Esophagus muscularis mucosa (tissue), 3 donors: Measurements from ENCODE around the gene CLTC.

Experiments
- POLR2A ChIP-seq: fragments of 450-650 bp; IDR thresholded peaks from one replicate; pipeline ENCODE4 v1.6.1; 2017; ENCODE audit warnings: antibody characterized with exemption, moderate library complexity, mild to moderate bottlenecking, low read depth
- POLR2AphosphoS5 ChIP-seq, 2 donors: sonication (generic); formaldehyde crosslinking; IDR thresholded peaks; one replicate each; pipeline ENCODE4 v1.6.1; 2017; ENCODE audit warnings: antibody characterized with exemption in 2 of 2
- TF ChIP-seq, protein P1 (sequence below), 3 experiments: fragments of 200-600 bp in 2 of 3; fragments of 450-650 bp in 1 of 3; sonication (generic) in 2 of 3; IDR thresholded peaks; one replicate each; pipeline ENCODE4 v1.5.1; 2017 to 2019; ENCODE audit warnings: antibody characterized with exemption in 3 of 3, mild to moderate bottlenecking in 2 of 3, moderate library complexity in 1 of 3

DNA sequence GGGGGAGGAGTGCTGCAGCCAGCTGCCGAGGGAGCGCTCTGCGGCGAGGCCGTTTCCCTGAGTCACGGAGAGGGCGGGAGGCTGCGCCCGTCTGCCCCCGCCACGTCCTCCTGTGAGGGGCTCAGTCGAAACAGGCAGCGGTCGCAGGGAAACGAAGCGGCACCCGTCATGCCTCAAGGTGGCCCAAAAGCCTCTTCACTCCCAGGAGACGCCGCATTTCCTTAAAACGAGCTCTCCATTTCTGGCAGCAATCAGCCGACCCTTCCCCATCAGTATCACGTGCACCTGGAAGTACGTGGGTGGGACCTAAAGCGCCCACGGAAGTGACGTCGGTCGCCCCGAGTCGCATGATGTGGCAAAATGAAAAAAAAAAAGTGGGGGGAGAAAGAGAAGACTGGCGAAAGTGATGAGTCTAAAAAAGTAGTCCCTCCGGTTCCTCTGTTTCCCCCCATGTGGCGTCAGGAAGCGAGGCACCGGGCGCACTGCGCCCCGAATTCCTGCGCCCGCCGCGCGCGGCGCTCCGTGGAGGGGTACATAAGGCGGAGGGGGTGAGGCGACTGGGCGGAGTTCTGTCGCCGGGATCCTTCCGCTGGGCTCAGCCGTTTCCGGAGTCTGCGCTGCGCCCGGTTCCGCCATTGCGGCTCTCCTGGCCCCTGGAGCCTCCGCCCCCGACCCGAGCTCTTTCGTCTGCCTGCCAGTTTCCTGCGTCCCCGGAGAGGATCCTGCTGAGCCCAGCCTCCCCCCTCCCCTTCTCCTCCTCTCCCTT is at the start of gene CLTC:
- TF ChIP-seq, protein P1, sequence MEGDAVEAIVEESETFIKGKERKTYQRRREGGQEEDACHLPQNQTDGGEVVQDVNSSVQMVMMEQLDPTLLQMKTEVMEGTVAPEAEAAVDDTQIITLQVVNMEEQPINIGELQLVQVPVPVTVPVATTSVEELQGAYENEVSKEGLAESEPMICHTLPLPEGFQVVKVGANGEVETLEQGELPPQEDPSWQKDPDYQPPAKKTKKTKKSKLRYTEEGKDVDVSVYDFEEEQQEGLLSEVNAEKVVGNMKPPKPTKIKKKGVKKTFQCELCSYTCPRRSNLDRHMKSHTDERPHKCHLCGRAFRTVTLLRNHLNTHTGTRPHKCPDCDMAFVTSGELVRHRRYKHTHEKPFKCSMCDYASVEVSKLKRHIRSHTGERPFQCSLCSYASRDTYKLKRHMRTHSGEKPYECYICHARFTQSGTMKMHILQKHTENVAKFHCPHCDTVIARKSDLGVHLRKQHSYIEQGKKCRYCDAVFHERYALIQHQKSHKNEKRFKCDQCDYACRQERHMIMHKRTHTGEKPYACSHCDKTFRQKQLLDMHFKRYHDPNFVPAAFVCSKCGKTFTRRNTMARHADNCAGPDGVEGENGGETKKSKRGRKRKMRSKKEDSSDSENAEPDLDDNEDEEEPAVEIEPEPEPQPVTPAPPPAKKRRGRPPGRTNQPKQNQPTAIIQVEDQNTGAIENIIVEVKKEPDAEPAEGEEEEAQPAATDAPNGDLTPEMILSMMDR (IDR thresholded peaks at IDR 0.05), result no peak
- TF ChIP-seq POLR2A (peak; percentile 77), POLR2AphosphoS5 (IDR thresholded peaks at IDR 0.05) (peak; percentile 95 to 98)
